Activated CD4-positive, alpha-beta T cell treated with anti-CD3 and anti-CD28 coated beads, Interleukin-2, amount 10 ng/mL, durations not matched to agents 24 days and 14 days (primary cell): Measurements from ENCODE around the gene CCNDBP1. TPM values are rescaled to one million over a fixed set of nuclear protein-coding genes. Genes with fewer than 3 reads are reported as not detected.
"Not testable (repeated sequence)": the region's sequence is repeated elsewhere in the genome, so short reads cannot be mapped to it uniquely, and the experiment has no call there.

Experiments used
- DNase-seq: peaks from one replicate; pipeline ENCODE4 v3.0.0; 2022
- H3K27ac Mint-ChIP-seq: one replicate; pipeline ENCODE4 v1.8.0; 2022; ENCODE audit warnings: mild to moderate bottlenecking, mixed read lengths
- H3K27me3 Mint-ChIP-seq: one replicate; pipeline ENCODE4 v1.8.0; 2022; ENCODE audit warnings: mixed read lengths
- H3K36me3 Mint-ChIP-seq: one replicate; pipeline ENCODE4 v1.8.0; 2022; ENCODE audit warnings: low read depth, mild to moderate bottlenecking, mixed read lengths
- H3K4me1 Mint-ChIP-seq: one replicate; pipeline ENCODE4 v1.8.0; 2021; ENCODE audit warnings: mixed read lengths
- H3K4me3 Mint-ChIP-seq: one replicate; pipeline ENCODE4 v1.8.0; 2022; ENCODE audit warnings: mild to moderate bottlenecking, moderate library complexity, mixed read lengths
- H3K9me3 Mint-ChIP-seq: one replicate; pipeline ENCODE4 v1.8.0; 2021; ENCODE audit warnings: mixed read lengths
- intact Hi-C: fragments of 100-400 bp; cut with micrococcal nuclease; formaldehyde crosslinking; loops from one replicate; pipeline ENCODE4 v1.15.1; 2023
- total RNA-seq: library from RNA; stranded (reverse); gene quantifications from 2 replicates; pipeline ENCODE4 v1.2.3, GENCODE V29; 2022

Gene CCNDBP1, protein sequence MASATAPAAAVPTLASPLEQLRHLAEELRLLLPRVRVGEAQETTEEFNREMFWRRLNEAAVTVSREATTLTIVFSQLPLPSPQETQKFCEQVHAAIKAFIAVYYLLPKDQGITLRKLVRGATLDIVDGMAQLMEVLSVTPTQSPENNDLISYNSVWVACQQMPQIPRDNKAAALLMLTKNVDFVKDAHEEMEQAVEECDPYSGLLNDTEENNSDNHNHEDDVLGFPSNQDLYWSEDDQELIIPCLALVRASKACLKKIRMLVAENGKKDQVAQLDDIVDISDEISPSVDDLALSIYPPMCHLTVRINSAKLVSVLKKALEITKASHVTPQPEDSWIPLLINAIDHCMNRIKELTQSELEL
- 49.2 and 54.1 TPM in 2 replicates for total RNA-seq

DNA sequence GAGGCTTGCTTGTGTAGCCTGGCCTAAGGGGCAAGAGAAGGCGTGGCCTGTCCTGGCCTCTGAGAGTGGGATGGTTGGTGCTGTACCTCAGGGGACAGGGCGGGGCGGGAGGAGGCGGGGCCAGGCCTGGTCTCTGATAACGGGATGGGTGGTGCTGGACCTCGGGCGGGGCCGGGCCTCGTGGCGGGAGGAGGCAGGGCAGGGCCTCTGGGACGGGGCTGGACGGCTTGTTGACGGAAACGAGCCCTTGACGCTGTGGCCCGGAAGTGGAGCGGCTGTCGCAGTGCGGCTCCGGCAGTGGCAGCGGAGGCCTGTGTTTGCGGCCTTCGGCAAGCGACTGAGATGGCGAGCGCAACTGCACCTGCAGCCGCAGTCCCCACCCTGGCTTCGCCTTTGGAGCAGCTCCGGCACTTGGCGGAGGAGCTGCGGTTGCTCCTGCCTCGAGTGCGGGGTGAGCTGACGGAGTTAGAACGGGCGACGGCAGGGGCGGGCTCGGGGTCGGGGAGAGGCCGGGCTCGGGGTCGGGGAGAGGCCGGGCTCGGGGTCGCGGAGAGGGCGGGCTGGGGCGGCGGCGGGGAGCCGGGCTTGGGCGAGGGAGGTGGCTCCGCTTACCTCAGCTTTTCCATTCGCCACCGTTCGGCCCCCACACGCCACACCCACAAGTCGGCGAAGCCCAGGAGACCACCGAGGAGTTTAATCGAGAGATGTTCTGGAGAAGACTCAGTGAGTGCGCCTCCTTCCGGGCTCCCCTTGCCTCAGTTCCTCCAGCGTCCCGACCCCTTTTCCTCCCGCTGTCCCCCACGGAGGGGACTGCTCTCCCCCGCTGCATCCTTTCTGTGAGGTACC is at the start of gene CCNDBP1:
TSS of gene CCNDBP1 (plus strand) at position 247 of the 846 bp plus-strand sequence. CDS start at position 343, 96 bp downstream.
- Mint-ChIP-seq H3K4me1 (peaks cover 26% of the 10 kb centered on the region), H3K27me3 (no peaks in the 10 kb centered on the region), H3K4me3 (peak within 1 kb of the TSS; percentile 96), H3K27ac (peak within 1 kb of the TSS; percentile 97), H3K9me3 (no peaks in the 10 kb centered on the region), H3K36me3 (peaks cover 25% of the 10 kb centered on the region)
- intact Hi-C loops: loop anchor here (2.0 to 10.0 kb wide), 3 partner anchors 19 to 619 kb away; partner anchors contain the start of genes HYPK, SERINC4 and TMEM62
- DNase-seq: peak; percentile 97

GRCh38 chr15:43143203-43143941 is 41.8 kb upstream of the CCNDBP1 start:
- Mint-ChIP-seq H3K4me3 (no peak overlapping the region), H3K27ac (no peak overlapping the region), H3K9me3 (no peaks in the 10 kb centered on the region), H3K4me1 (peaks cover 19% of the 10 kb centered on the region), H3K27me3 (no peaks in the 10 kb centered on the region), H3K36me3 (peaks cover 53% of the 10 kb centered on the region)
- no peak for DNase-seq
- intact Hi-C loops: no loop called here

DNA sequence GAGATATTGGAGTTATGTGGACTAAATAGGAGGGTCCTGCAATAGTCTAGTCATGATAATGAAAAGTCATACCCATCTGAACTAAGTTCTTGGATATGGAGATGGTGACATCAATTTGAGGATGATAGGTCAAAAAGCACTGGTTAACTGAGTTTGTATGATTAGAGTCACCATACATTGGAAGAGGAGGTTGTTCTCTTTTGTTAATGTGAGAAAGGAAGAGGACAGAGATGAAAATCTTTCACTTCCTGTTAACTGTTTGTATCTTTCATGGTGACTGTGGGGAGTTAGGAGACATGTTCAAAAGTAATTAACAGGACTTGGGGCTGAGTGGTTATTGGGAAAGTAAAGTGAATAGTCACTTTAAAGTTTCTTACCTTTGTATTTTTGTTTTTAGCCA is 40.7 kb upstream of the CCNDBP1 start:
- peaks cover 51% of the 10 kb centered on the region for H3K36me3 Mint-ChIP-seq
- no peaks in the 10 kb centered on the region for H3K9me3 Mint-ChIP-seq
- DNase-seq: no peak
- H3K27me3 Mint-ChIP-seq: no peaks in the 10 kb centered on the region
- intact Hi-C loops: no loop called here
- H3K4me3 Mint-ChIP-seq: no peak overlapping the region
- H3K27ac Mint-ChIP-seq: no peak overlapping the region
- peaks cover 13% of the 10 kb centered on the region for H3K4me1 Mint-ChIP-seq

GRCh38 chr15:43146184-43146583 is 39.0 kb upstream of the CCNDBP1 start:
- no peak overlapping the region for H3K4me3 Mint-ChIP-seq
- peaks cover 13% of the 10 kb centered on the region for H3K4me1 Mint-ChIP-seq
- no peak for DNase-seq
- H3K36me3 Mint-ChIP-seq: peaks cover 45% of the 10 kb centered on the region
- no peak overlapping the region for H3K27ac Mint-ChIP-seq
- H3K9me3 Mint-ChIP-seq: no peaks in the 10 kb centered on the region
- intact Hi-C loops: no loop called here
- no peaks in the 10 kb centered on the region for H3K27me3 Mint-ChIP-seq

DNA sequence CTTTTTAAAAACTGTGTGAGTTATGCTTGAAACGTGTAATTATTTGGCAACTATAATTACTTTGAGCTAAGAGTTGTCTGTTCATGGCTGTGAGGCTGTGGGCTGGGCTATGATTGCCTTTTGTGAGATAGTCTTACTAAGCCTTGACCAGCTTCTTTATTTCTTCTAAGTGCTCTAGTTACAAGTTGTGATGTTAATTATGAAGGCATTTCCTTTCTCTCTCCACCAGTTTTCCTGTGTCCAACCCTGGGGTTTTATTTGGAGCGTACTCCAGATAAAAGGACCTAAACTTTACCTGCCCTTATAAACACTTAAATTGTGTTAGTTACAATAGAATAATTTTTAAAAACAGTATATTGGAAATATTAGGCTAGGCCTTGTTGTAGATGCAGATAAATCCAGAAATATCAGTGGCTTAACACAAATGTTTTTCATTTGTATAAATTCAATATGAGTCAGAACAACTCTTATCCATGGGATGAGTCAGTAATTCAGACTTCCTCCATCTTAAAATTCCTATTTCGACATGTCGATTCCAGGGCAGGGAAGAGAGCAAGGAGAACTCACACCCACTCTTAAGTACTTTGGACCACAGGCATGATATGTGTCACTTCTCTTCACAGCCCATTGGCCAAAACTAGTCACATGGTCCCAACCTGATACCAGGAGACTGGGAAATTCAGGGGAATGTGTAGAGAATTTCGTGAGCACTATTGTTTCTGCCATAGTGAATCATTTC is 34.8 kb upstream of the CCNDBP1 start:
- no peaks in the 10 kb centered on the region for H3K9me3 Mint-ChIP-seq
- no peak overlapping the region for H3K27ac Mint-ChIP-seq
- peaks cover 42% of the 10 kb centered on the region for H3K36me3 Mint-ChIP-seq
- no peak overlapping the region for H3K4me3 Mint-ChIP-seq
- peaks cover 14% of the 10 kb centered on the region for H3K4me1 Mint-ChIP-seq
- intact Hi-C loops: no loop called here
- no peak for DNase-seq
- no peaks in the 10 kb centered on the region for H3K27me3 Mint-ChIP-seq

DNA sequence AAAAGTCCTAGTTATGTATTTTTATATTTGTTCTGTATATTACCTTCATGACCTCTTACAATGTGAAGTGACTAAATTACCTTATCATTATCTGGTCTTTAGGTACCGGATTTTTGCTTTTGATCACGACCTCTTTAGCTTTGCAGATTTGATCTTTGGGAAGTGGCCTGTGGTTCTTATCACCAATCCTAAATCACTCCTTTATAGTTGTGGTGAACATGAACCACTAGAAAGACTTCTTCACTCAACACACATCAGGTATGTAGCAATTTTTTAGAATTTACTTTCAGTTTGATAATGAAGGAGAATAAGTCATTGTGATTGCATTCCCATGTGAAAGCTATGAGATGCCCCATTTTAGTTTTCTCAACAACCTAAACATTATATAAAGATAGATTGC is 33.5 kb upstream of the CCNDBP1 start:
- Mint-ChIP-seq H3K4me3 (peak overlapping the region; percentile 13), H3K27ac (no peak overlapping the region), H3K4me1 (peaks cover 12% of the 10 kb centered on the region), H3K36me3 (peaks cover 39% of the 10 kb centered on the region), H3K27me3 (no peaks in the 10 kb centered on the region), H3K9me3 (no peaks in the 10 kb centered on the region)
- DNase-seq: peak; percentile 78
- intact Hi-C loops: no loop called here

- H3K36me3 Mint-ChIP-seq: peaks cover 47% of the 10 kb centered on the region
- no peak overlapping the region for H3K27ac Mint-ChIP-seq
- intact Hi-C loops: no loop called here
- H3K9me3 Mint-ChIP-seq: no peaks in the 10 kb centered on the region
- no peaks in the 10 kb centered on the region for H3K27me3 Mint-ChIP-seq
- H3K4me1 Mint-ChIP-seq: peaks cover 13% of the 10 kb centered on the region
- peak overlapping the region; percentile 11 for H3K4me3 Mint-ChIP-seq
- peak; percentile 53 for DNase-seq
Measured at GRCh38 chr15:43153269-43153668, 31.9 kb upstream of the CCNDBP1 start.

DNA sequence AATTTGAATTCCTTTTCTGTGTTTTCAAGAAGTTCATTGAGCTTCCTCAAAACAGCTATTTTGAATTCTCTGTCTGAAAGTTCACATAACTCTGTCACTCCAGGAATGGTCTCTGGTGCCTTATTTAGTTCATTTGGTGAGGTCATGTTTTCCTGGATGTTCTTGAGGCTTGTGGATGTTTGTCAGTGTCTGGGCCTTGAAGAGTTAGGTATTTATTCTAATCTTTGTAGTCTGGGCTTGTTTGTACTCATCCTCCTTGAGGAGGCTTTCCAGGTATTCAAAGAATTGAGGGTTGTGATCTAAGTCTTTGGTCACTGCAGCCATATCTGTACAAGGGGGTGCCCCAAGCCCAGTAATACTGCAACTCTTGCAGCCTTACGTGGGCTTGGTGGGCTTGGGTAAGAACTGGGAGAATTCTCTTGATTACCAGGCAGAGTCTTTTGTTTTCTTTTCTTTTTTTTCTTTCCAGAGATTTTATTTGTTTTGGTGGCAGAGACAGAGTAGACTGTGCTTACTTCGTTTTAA is 19.3 kb upstream of the CCNDBP1 start:
- peaks cover 3% of the 10 kb centered on the region for H3K4me1 Mint-ChIP-seq
- DNase-seq: no peak
- intact Hi-C loops: no loop called here
- H3K27ac Mint-ChIP-seq: no peak overlapping the region
- H3K27me3 Mint-ChIP-seq: no peaks in the 10 kb centered on the region
- no peaks in the 10 kb centered on the region for H3K9me3 Mint-ChIP-seq
- peaks cover 28% of the 10 kb centered on the region for H3K36me3 Mint-ChIP-seq
- no peak overlapping the region for H3K4me3 Mint-ChIP-seq

DNA sequence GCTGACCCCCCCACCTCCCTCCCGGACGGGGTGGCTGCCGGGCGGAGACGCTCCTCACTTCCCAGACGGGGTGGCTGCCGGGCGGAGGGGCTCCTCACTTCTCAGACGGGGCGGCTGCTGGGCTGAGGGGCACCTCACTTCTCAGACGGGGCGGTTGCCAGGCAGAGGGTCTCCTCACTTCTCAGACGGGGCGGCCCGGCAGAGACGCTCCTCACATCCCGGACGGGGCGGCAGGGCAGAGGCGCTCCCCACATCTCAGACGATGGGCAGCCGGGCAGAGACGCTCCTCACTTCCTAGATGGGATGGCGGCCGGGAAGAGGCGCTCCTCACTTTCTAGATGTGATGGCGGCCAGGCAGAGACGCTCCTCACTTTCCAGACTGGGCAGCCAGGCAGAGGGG is 17.9 kb upstream of the CCNDBP1 start:
- H3K9me3 Mint-ChIP-seq, H3K27ac Mint-ChIP-seq, intact Hi-C loops, H3K27me3 Mint-ChIP-seq, DNase-seq, H3K4me1 Mint-ChIP-seq, H3K4me3 Mint-ChIP-seq: not testable (repeated sequence)
- H3K36me3 Mint-ChIP-seq: peaks cover 33% of the 10 kb centered on the region

GRCh38 chr15:43168192-43169107 is 16.8 kb upstream of the CCNDBP1 start:
- no peak for DNase-seq
- H3K9me3 Mint-ChIP-seq: no peaks in the 10 kb centered on the region
- peaks cover 37% of the 10 kb centered on the region for H3K36me3 Mint-ChIP-seq
- peaks cover 3% of the 10 kb centered on the region for H3K4me1 Mint-ChIP-seq
- intact Hi-C loops: no loop called here
- no peaks in the 10 kb centered on the region for H3K27me3 Mint-ChIP-seq
- H3K27ac Mint-ChIP-seq: peak overlapping the region; percentile 28
- H3K4me3 Mint-ChIP-seq: no peak overlapping the region

GRCh38 chr15:43169888-43170287 is 15.3 kb upstream of the CCNDBP1 start:
- Mint-ChIP-seq H3K27me3 (no peaks in the 10 kb centered on the region), H3K27ac (no peak overlapping the region), H3K36me3 (peaks cover 38% of the 10 kb centered on the region), H3K4me1 (peaks cover 3% of the 10 kb centered on the region), H3K9me3 (no peaks in the 10 kb centered on the region), H3K4me3 (no peak overlapping the region)
- no peak for DNase-seq
- intact Hi-C loops: no loop called here

GRCh38 chr15:43175656-43176309 is 9.4 kb upstream of the CCNDBP1 start:
- H3K27ac Mint-ChIP-seq, H3K27me3 Mint-ChIP-seq, H3K9me3 Mint-ChIP-seq, H3K4me1 Mint-ChIP-seq, H3K4me3 Mint-ChIP-seq, intact Hi-C loops, DNase-seq: not testable (repeated sequence)
- H3K36me3 Mint-ChIP-seq: peaks cover 41% of the 10 kb centered on the region
